Lower leg skin (tissue), 4 donors: ENCODE measurements around the gene TMEM200B. TPM values are rescaled to one million over a fixed set of nuclear protein-coding genes. Genes with fewer than 3 reads are reported as not detected.
"Not testable (repeated sequence)": the region's sequence is repeated elsewhere in the genome, so short reads cannot be mapped to it uniquely, and the experiment has no call there.

Experiments
- DNase-seq, 2 donors: peaks; one replicate each; pipeline ENCODE4 v3.0.0-alpha.2; 2019; ENCODE audit warnings: low spot score in 2 of 2
- H3K4me3 ChIP-seq: fragments of 200-600 bp; sonication (generic); 2 replicates; pipeline ENCODE4 v1.5.1; 2017; ENCODE audit warnings: mild to moderate bottlenecking, low read depth; ENCODE audit not compliant: poor library complexity, severe bottlenecking
- POLR2A ChIP-seq, 2 donors: fragments of 450-650 bp; IDR thresholded peaks; one replicate each; pipeline ENCODE4 v1.6.1; 2016 to 2017; ENCODE audit warnings: antibody characterized with exemption in 2 of 2, mild to moderate bottlenecking in 1 of 2, moderate library complexity in 1 of 2
- WGBS, 2 donors: methylation state at CpG; one replicate each; pipeline ENCODE4 v1.1.5; 2018; 5-methylcytosine and 5-hydroxymethylcytosine counted together
- intact Hi-C: fragments of 100-400 bp; cut with DNase I; formaldehyde crosslinking; loops from one replicate; pipeline ENCODE4 v1.15.0; 2023; ENCODE audit warnings: low total_unique reads
- total RNA-seq, 4 donors: library from RNA; depleted of rRNA; stranded (reverse); fragments of >200 nt; gene quantifications; one replicate each; pipeline ENCODE4 v1.1.0, GENCODE V29; 2016
- TF ChIP-seq, protein P1 (sequence below), 3 donors: fragments of 450-650 bp; IDR thresholded peaks; one replicate each; pipeline ENCODE4 v1.5.1; 2016; ENCODE audit warnings: antibody characterized with exemption in 3 of 3, mild to moderate bottlenecking in 3 of 3, moderate library complexity in 2 of 3

The TMEM200B gene
- total RNA-seq, 4 donors from 2014 or later, result 2.1 to 7.7 (median 4.5) TPM

- intact Hi-C loops, result no loop called here
- DNase-seq, result peak in 1 of 2 donors; percentile 20
- H3K4me3 ChIP-seq, result no peak overlapping the region
- WGBS, 2 donors, result 55 to 56% methylated on average over 8 of the region's 8 CpGs
- no peak for TF ChIP-seq POLR2A (IDR thresholded peaks at IDR 0.05)
- TF ChIP-seq, protein P1, sequence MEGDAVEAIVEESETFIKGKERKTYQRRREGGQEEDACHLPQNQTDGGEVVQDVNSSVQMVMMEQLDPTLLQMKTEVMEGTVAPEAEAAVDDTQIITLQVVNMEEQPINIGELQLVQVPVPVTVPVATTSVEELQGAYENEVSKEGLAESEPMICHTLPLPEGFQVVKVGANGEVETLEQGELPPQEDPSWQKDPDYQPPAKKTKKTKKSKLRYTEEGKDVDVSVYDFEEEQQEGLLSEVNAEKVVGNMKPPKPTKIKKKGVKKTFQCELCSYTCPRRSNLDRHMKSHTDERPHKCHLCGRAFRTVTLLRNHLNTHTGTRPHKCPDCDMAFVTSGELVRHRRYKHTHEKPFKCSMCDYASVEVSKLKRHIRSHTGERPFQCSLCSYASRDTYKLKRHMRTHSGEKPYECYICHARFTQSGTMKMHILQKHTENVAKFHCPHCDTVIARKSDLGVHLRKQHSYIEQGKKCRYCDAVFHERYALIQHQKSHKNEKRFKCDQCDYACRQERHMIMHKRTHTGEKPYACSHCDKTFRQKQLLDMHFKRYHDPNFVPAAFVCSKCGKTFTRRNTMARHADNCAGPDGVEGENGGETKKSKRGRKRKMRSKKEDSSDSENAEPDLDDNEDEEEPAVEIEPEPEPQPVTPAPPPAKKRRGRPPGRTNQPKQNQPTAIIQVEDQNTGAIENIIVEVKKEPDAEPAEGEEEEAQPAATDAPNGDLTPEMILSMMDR (IDR thresholded peaks at IDR 0.05), result no peak
Measured at GRCh38 chr1:29145739-29146437, 22.2 kb upstream of the TMEM200B start.

DNA sequence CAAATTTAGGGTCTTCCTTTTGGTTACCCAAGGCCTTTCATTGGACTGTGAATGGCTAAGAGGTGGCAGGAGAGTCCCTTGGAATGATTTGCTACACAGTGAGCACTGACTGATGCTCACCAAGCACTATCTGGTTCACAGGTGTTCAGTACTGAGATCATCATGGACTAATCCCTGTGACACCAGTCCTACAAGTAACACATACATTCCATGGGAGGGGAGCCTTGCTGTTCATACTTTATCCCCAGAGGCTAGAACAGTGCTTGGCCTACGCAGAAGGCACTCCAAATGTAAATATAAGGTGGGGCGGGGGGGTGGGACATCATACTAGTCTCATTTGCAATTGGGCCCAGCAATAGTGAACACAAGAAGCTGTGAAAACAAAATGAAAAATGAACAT lies 20.5 kb upstream of the TMEM200B start:
- no peak for DNase-seq
- no peak for TF ChIP-seq POLR2A (IDR thresholded peaks at IDR 0.05)
- WGBS, 2 donors, result 81 to 86% methylated on average over 2 of the region's 2 CpGs
- no peak overlapping the region for H3K4me3 ChIP-seq
- intact Hi-C loops, result no loop called here

DNA sequence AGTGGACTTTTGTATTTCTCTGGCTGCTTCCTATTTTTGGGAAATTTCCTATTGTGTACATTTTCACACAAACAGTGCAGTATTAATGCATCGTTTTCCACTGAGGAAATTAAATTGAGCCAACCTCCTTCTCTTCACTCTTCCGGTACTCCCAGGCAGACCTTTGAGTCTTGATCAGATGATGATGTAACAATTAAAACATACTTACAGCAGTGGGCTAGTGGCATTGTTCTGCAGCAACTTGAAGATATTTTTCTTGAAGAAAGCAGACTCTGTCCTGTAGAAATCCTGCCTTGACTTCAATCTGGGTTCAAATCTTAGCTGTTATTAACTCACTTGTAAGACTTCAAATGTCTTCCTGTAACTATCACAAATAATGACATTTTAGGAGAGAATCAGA lies 19.0 kb upstream of the TMEM200B start:
- no peak overlapping the region for H3K4me3 ChIP-seq
- DNase-seq, result no peak
- TF ChIP-seq, protein P1 (IDR thresholded peaks at IDR 0.05), result no peak
- no peak for TF ChIP-seq POLR2A (IDR thresholded peaks at IDR 0.05)
- intact Hi-C loops, result no loop called here
- WGBS, 2 donors, result 86 to 88% methylated on average over 2 of the region's 2 CpGs

DNA sequence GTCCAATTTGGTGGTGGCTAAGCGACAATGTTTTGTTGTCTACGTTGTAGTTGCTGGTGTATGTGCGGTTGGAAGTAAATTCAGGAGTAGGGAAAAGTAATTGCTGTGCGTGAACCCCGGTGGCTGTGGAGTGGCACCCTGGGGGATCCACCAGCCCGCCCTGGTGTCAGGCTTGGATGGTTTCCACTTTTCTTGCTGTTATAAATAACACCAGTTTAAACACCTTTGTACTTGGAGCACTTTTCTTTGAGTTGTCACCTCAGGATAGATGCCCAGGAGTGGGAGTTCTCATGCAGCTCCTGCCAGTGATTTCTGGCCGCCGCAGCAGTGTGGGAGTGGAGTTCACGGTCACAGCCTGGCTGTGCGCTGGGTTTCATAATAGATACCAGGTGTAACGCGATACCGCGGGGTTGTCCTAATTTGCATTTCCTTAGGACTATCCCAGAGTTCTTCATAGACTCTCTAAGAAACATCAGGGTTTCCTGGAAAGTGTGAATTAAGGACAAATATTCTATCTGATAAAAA lies 12.8 kb upstream of the TMEM200B start:
- TF ChIP-seq, protein P1 (IDR thresholded peaks at IDR 0.05), result no peak
- TF ChIP-seq POLR2A (IDR thresholded peaks at IDR 0.05), result no peak
- WGBS, 2 donors, result 29 to 36% methylated on average over 14 of the region's 14 CpGs
- intact Hi-C loops, result no loop called here
- no peak for DNase-seq
- no peak overlapping the region for H3K4me3 ChIP-seq

DNA sequence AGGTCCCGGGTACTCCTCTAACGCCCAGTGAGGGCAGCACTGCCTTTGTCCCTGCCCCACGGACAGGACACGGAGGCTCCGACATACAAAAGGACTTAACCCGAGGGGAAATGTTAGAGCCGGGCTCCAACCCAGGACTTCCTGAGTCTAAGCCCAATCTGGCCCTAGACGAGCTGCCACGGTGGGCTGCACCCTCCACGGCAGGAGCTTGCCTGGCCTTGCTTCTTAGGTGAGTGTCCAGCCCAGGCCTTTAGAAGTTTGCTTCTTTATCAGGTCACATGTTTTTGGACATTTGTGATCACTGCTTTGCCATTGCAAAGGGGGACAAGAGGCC lies 11.0 kb upstream of the TMEM200B start:
- H3K4me3 ChIP-seq, result no peak overlapping the region
- no peak for DNase-seq
- TF ChIP-seq, protein P1 (IDR thresholded peaks at IDR 0.05), result no peak
- no peak for TF ChIP-seq POLR2A (IDR thresholded peaks at IDR 0.05)
- WGBS, 2 donors, result 84 to 86% methylated on average over 7 of the region's 10 CpGs
- intact Hi-C loops, result no loop called here

GRCh38 chr1:29133861-29134694 lies 10.4 kb upstream of the TMEM200B start:
- no peak for DNase-seq
- TF ChIP-seq POLR2A (IDR thresholded peaks at IDR 0.05), result no peak
- TF ChIP-seq, protein P1 (IDR thresholded peaks at IDR 0.05), result no peak
- intact Hi-C loops, result no loop called here
- no peak overlapping the region for H3K4me3 ChIP-seq
- WGBS, 2 donors, result 57 to 63% methylated on average over 39 to 41 of the region's 55 CpGs

GRCh38 chr1:29131056-29131455 lies 7.4 kb upstream of the TMEM200B start:
- H3K4me3 ChIP-seq, DNase-seq, intact Hi-C loops: not testable (repeated sequence)
- 94 to 98% methylated on average over 12 to 19 of the region's 29 CpGs for WGBS, 2 donors
